GM04504 (cell line): ENCODE results near the gene PTPRH.

Experiments used
- DNase-seq: peaks from one replicate; pipeline ENCODE4 v3.0.0-alpha.2; 2012; ENCODE audit warnings: low read depth

Gene PTPRH

GRCh38 chr19:55246462-55247451, 37.5 kb upstream of the PTPRH start:
- no peak for DNase-seq

GRCh38 chr19:55245236-55245904, 36.1 kb upstream of the PTPRH start:
- no peak for DNase-seq

GRCh38 chr19:55244004-55244680, 34.8 kb upstream of the PTPRH start:
- DNase-seq: no peak

GRCh38 chr19:55242517-55242916, 33.2 kb upstream of the PTPRH start:
- no peak for DNase-seq

GRCh38 chr19:55241935-55242464, 32.7 kb upstream of the PTPRH start:
- no peak for DNase-seq

GRCh38 chr19:55241143-55241934, 32.0 kb upstream of the PTPRH start:
- no peak for DNase-seq

- DNase-seq: no peak
Observed at GRCh38 chr19:55240713-55241020, 31.4 kb upstream of the PTPRH start.

GRCh38 chr19:55239004-55239403, 29.7 kb upstream of the PTPRH start:
- DNase-seq: no peak

- no peak for DNase-seq
Observed at GRCh38 chr19:55238030-55238429, 28.7 kb upstream of the PTPRH start.

- DNase-seq: no peak
Observed at GRCh38 chr19:55232986-55233385, 23.7 kb upstream of the PTPRH start.

- no peak for DNase-seq
Observed at GRCh38 chr19:55232286-55232602, 22.9 kb upstream of the PTPRH start.

- no peak for DNase-seq
Observed at GRCh38 chr19:55231391-55232285, 22.3 kb upstream of the PTPRH start.

GRCh38 chr19:55230780-55231179, 21.5 kb upstream of the PTPRH start:
- no peak for DNase-seq

GRCh38 chr19:55230329-55230728, 21.0 kb upstream of the PTPRH start:
- DNase-seq: no peak

GRCh38 chr19:55229789-55230182, 20.5 kb upstream of the PTPRH start:
- DNase-seq: no peak

GRCh38 chr19:55229145-55229788, 20.0 kb upstream of the PTPRH start:
- DNase-seq: no peak

GRCh38 chr19:55228403-55229031, 19.2 kb upstream of the PTPRH start, which contains the start of gene TMEM86B:
TMEM86B (minus strand) TSS chr19:55228763; CDS start chr19:55228741, 22 bp downstream.
- DNase-seq: no peak

GRCh38 chr19:55228015-55228391, 18.7 kb upstream of the PTPRH start:
- DNase-seq: no peak

- no peak for DNase-seq
Observed at GRCh38 chr19:55227241-55228014, 18.1 kb upstream of the PTPRH start.
